Sigmoid colon (tissue), 3 donors: ENCODE results near the gene FILIP1L.

ENCODE experiments used
- CTCF ChIP-seq, 4 experiments: fragments of 450-650 bp in 3 of 4; fragments of 200-600 bp in 1 of 4; IDR thresholded peaks; one replicate each; pipeline ENCODE4 v1.5.1; 2016 to 2019; ENCODE audit warnings: antibody characterized with exemption in 4 of 4, mild to moderate bottlenecking in 3 of 4, moderate library complexity in 2 of 4
- POLR2A ChIP-seq, 2 donors: fragments of 450-650 bp; IDR thresholded peaks; one replicate each; pipeline ENCODE4 v1.6.1; 2016; ENCODE audit warnings: antibody characterized with exemption in 2 of 2, mild to moderate bottlenecking in 2 of 2, moderate library complexity in 2 of 2

DNA sequence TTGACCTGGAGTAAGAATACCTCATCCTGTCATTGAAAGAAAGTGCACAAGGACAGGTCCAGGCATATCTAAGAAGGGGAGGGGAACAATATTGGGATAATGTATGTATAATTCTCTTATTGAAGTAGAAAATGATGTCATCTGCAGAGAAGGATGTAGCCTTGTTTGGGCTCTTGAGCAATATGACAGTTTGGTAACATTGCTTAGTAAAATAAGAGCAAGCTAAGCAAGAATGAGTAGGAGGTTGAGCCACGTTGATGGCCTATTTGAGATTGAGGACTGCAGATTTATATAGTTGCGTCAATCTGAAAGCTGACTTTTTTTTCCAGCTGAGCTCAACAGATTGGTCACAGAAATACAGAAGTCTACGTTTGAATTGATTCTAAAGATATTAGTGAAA is 145.2 kb downstream of the FILIP1L start:
- no peak for TF ChIP-seq CTCF (IDR thresholded peaks at IDR 0.05)
- no peak for TF ChIP-seq POLR2A (IDR thresholded peaks at IDR 0.05)
